Activated CD4-positive, alpha-beta T cell treated with anti-CD3 and anti-CD28 coated beads, Interleukin-2, amount 50 U/mL, for 4 hours (primary cell): Measurements from ENCODE around the gene EPPIN.

Experiments used
- DNase-seq, 2 experiments: peaks; one replicate each; pipeline ENCODE4 v3.0.0-alpha.2; 2020

Gene EPPIN

DNA sequence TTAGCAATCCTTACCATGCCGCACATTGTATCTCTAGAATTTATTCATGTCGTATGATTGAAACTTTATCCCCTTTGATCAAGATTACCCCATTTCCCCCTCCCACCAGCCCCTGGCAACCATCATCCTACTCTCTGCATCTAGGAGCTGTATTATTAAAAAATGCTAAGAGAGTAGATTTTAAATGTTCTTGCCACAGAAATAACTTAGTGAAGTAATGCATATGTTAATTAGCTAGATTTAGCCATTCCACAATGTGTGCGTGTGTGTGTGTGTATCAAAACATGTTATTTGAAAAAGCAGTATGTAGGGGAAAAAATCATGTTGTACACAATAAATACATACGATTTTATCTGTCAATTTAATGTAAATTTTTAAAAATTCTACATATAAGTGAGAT, 19.9 kb downstream of the EPPIN start:
- DNase-seq, result no peak

DNA sequence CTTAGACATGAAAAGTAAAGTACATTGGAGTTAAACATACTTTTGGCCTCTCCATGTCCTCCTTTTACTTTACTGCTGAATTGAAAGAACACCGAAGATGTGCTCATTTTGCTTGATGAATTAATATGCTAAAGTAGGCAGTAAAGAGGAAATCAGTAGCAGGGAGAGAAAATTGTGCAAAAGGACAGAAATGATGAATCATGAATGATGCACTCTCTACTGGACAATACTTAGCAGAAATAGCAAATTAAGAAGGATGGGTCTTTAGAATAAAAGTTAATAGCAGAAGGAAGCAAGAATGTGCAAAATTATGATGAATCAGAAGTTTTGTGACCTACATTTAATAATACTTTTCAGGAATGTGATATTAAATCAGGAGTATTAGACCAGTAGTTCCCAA, 23.4 kb downstream of the EPPIN start:
- DNase-seq, result no peak

DNA sequence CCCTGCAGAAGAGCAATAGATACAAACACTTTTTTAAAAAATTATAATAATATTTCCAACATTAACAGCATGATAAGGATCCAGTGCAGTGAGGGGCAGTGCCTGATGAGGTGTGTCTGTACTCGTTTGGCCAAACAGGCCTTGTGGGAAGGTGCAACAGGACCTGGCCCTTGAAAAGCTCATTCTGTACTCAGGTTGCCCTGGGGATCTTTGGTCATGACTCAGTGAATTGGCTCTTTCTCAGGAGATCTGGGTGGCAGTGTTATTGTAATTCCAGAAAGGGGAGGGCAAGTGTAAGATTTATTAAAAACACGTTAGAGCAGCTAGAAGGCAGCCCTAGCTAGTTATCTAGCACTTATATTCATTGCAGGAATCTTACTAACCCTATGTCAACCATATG, 28.9 kb downstream of the EPPIN start:
- no peak for DNase-seq

DNA sequence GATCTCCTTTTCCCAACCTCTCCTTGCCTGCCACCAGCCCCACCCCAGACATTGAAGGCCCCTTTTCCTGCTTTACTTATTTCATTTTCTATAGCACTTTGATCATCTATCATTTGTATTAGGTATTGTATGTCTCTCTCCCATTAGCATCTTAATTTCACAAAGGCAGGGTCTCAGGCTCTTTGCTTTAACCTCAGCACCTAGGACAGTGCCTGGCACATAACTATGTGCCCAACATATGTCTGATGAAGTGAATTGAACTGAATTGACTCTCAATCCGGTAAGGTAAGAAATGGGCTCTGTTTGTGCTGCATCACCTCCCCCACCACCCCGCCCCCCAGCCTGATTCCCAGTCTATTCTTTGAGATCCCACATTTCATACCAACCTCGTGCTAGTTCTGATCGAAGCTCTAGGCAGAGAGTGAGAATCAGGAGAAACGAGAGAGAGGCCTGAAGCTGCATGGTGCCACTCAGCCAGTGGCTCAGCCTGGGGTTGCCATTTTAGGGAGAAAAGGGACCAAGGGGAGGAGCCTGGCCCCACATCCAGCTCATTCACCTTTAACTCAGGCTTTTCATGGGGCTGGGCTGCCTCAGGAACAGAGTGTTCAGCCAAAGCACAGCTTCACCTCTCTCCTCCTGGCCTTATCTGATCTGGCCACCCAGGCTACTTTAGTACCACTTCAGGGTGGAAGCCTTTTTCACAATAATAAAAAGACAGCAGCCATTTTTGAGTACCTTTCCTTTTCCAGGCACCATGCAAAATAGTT, 31.9 kb downstream of the EPPIN start, which contains the start of gene SPINT3:
Gene SPINT3, minus strand, starts transcription at position 476 of the 767 bp plus-strand sequence. Its CDS starts 14 bp downstream, at position 462.
- no peak for DNase-seq

DNA sequence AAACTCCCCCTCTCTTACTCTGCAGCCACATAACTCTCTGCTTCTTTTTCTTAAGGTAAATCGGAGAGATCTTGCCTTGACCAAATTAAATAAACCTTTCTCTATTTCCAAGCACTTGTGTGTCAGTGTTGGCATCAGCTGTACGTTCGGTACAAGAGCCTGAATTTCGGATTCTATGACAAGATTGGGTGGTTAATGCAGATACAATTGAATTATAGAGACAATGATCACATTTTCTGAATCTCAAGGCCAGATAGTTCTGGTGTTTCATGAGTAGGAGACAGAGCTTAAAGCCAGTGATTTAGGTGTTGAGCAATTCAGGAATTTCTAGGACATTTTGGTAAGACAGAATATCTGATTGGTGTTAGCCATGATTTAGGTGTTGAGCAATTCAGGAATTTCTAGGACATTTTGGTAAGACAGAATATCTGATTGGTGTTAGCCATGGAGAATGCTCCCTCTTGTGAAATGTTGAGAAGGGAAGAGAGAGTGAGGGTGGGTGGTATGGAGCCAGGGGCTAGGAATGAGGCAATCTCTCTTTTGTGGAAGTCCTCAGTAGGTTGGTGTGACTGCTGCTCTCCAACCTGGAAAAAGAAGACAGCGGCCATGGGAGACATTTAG, 36.8 kb downstream of the EPPIN start:
- no peak for DNase-seq

DNA sequence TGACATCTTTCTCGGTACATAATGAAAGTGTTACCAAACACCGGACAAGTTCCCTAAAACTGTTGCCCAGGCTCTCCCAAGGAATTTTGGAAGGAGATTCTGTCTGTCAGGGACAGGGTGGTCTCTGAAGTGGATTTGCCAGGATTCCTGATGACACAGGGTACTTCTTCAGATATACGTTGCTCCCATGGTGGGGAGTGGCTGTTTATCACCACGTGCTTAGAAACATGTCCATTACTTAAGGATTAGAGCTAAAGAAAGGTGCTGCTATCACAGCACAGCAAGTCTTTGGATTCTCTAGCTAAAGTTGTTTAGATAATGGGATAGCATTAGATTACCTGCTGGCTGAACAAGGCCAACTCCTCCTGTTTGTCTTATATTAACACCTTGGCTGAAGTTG, 38.1 kb downstream of the EPPIN start:
- no peak for DNase-seq

DNA sequence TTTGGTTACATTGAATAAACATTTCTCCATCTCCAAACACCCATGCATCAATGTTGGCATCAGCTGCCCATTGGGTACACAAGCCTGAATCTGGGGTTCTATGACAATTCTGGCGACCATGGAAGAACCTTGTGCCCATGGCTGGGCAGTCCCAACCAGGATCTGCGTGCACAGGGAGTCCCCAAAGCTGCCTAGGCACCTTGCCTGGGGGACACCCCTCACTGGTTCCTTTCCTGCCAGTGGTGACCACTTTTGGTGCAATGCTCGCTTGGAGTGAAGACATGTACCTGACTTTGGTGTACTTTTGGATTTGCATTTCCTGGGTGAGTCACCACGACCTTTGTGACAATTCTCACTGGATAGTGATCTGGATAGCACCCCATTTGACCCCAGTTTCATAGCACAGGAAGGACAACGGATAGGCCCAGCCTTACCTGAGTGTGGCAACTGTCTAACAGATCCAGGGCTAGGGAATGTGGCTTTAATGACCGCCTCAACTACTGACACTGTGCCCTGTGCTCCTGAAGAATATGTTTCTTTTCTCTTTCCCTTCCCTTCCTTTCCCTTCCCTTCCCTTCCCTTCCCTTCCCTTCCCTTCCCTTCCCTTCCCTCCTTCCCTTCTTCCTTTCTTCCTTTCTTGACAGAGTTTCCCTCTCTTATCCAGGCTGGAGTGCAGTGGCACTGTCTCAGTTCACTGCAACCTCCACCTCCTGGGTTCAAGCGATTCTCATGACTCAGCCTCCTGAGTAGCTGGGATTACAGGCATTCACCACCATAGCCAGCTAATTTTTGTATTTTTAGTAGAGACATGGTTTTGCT, 38.9 kb downstream of the EPPIN start:
- DNase-seq, result no peak

DNA sequence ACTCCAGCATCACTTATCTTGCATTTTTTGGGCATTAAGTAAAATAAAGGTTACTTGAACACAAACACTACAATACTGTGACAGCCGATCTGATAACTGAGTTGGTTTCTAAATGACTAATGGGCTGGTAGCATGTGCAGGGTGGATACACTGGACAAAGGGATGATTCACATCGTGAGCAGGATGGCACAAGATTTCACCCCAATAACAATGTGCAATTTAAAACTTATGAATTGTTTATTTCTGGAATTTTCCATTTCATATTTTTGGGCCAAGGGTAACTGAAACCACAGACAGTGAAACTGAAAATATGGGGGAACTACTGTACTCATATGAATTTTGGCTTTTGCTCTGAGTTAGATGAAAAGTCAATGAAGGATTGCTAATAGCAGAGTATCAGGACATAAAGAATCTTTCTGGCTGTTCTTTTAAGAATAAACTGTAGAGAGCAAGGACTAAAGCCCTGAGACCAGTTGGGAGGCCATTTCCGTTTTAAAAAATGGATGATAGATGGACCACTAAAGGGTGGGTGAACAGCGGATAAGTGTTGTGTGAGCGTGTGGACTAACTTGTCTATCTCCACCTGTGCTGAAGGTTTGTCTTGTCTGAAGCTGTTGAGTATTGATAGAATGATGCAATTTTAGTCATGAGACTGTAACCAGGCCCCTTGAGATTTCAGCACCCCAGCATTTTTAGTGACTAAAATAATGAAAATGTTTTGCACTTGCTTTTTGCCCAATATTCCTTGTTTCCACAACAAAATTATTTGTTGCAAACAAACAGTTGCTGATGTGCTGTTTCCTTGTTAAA, 40.0 kb downstream of the EPPIN start:
- no peak for DNase-seq

DNA sequence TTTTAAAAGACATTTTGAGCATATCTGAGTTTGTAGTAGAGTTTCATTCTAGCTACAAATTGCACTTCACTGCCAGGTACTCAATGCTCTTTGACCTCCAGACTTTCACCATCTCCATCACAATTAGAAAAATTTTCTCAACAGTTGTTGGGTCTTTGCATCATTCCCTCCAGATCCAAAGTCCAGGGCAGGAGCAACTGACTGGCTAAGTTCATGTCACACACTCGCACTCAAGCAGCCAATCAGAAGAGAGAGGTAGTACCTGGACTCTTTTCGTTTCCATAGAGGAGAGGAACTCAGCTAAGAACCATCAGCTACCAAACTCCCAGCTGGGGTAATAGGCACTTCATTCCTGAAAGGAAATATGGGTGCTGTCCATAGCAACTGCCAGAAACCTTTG, 40.8 kb downstream of the EPPIN start:
- DNase-seq, result no peak

DNA sequence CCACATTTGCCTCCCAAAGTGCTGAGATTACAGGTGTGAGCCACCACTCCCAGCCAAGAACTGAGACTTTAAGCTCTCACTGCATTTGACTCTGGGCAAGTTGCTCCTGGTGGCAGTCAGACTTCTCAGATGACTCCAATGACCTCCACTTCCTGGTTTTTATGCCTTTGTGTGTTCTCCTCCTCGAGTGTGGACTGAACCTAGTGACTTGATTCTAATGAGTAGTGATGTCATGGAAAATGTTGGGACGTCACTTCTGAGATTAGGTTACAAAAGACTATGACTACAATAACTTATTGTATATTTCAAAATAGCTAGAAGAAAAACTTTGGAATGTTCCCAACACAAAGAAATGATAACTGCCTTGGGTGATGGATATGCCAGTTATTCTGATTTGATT, 43.8 kb downstream of the EPPIN start:
- DNase-seq, result no peak

DNA sequence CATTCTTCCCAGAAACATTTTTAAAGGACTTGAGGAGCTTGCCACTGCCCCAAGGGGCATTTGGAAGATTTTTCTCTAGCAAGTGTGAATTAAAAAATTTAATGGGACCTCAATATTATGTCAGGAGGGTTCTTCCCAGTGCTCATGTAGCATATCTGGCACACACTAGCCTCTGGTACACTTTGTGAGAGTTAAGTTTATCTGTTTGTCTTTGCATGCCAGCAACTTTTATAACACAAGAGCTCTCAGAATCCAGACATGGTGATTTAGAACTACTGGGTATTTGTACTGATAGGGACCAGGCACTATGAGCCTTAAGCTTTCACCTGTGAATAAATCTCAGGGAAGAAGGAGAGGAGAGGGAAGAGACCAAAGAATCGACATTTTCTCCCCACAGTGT, 44.6 kb downstream of the EPPIN start:
- DNase-seq, result no peak

DNA sequence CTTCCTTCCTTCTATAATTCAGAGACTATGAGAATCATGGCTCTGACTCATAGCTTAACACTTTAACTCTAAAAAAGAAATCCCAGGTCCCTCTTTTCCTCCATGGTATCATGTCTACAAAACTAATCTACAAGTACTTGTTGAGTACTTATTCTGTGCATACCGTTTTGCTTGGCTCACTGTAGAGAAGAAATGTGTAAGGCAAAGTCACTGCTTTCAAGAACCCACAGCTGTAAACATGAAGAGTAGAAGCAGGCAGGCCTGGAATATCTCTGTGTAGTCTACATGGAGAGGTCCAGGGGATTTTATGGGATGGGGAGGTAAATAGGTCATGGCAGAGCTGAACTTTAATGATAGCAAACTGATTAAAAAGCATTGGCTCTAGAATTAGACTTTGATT, 45.6 kb downstream of the EPPIN start:
- DNase-seq, result no peak

DNA sequence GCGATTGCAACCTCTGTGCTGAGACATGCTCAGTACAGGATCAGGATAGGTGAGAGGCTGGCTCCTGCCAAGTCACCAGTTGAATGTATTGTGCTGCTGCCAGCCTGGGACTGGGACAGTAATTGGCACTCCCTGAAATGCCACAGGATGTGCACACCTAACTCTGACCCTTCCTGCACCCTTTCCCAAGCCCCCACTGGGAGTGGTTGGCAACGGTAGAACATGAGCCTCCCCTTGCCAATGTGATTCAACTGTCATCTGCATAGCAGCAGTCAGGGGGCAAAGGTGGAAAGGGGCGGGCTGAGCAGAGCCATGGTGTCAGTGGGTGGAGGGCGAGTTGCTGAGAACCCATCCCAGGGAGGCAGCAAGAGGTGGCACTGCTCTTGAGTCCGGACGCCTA, 47.2 kb downstream of the EPPIN start:
- no peak for DNase-seq

DNA sequence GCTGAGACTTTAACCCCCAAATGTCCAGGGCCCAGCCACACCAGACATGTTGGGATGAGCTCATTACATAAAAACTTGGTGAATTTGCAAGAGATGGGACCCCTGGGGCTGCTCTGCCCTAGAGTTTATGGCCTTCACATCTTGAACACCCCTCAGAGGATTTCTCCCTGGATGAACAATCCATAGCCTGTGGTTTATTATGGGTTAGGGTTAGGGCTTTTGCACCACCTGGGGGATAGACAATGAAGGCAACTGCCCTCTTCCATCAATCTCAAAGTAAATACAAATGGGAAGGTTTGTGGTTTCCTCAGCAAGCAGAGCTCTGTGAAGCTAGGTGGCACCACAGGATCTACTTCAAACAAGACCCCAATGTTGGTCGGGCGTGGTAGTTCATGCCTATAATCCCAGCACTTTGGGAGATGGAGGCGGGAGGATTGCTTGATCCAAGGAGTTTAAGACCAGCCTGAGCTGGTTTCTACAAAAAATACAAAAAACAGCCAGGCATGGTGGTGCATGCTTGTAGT, 49.2 kb downstream of the EPPIN start:
- DNase-seq, result no peak

DNA sequence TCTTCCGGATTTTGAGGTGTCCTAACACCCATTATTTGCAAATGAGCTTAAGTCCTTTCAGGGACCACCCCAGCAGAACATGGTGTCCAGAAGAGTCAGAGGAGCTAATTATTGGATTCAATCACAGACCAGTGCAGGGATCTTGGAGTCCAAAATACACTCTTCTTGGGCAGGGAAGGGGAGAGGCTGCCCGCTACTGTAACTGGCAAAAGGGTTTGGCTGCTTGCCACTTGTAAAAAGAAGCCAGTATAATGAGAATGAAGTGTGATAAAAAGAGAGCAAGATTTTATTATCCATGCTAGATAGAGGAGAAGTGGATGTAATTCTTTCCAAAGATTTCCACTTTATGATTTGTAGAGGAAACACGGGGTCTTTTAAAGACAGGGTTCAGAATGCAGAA, 51.0 kb downstream of the EPPIN start:
- no peak for DNase-seq

DNA sequence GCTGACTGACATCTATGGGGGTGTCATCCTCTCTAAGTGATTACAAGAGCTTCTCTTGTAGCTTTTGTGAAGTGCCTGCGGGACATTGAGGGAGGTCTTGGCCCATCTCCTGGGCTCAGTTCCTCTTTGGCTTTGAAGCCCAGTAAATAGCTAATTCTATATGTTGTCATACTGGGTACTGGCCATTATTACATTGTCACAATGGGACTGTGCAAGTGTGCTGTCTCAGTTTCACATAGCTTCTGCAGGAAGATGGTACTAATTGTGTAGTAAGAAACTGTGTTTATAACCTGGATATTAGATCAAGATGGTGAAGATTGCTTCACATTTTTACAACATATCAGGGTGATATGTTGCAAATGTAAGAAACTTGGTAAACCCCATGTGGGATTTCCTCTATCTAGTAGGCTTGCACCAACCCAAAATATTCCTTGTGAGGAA, 51.7 kb downstream of the EPPIN start:
- no peak for DNase-seq
